ENCODE data around the gene RNF220. TPM values are rescaled to one million over a fixed set of nuclear protein-coding genes. Genes with fewer than 3 reads are reported as not detected.
A peak's percentile ranks its signal among the peaks of the same experiment; 100 is the strongest.

The RNF220 gene
- total RNA-seq, 4 donors from 2014 or later: 54.2 to 94.0 (median 88.8) TPM

GRCh38 chr1:44619261-44619900, 214.3 kb downstream of the RNF220 start:
- TF ChIP-seq CTCF (IDR thresholded peaks at IDR 0.05): no peak
- DNase-seq (ENCODE audit: low spot score): no peak
- ATAC-seq (ENCODE audit: low FRiP score): peak; percentile 56

GRCh38 chr1:44620072-44620471, 215.0 kb downstream of the RNF220 start:
- DNase-seq (ENCODE audit: low spot score) (no peak), ATAC-seq (ENCODE audit: low FRiP score) (no peak)
- TF ChIP-seq CTCF (IDR thresholded peaks at IDR 0.05): no peak

DNA sequence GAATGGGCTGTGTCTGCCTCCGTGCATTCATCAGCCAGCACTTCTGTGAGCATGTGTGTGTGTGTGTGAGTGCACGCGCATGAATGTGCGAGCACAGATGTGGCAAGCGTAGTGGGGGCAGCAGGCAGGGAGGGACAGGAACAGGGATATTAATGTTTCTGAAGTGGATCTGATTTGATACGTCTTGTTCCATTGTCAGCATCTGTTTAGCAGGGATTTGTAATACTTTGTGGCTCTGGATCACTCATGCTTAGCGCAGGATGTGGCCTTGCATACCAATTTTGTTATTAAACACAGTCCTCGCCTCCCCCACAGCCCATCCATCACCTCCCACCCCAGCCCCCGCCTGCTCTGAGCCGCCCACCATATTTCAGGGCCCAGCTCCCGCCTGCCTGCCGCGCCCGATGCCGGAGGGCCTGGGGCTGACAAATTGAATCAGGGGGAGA, 216.8 kb downstream of the RNF220 start:
- DNase-seq (ENCODE audit: low spot score): no peak
- ATAC-seq (ENCODE audit: low FRiP score): no peak
- no peak for TF ChIP-seq CTCF (IDR thresholded peaks at IDR 0.05)

GRCh38 chr1:44624268-44624901, 219.3 kb downstream of the RNF220 start:
- ATAC-seq (ENCODE audit: low FRiP score) (no peak), DNase-seq (ENCODE audit: low spot score) (no peak)
- no peak for TF ChIP-seq CTCF (IDR thresholded peaks at IDR 0.05)

DNA sequence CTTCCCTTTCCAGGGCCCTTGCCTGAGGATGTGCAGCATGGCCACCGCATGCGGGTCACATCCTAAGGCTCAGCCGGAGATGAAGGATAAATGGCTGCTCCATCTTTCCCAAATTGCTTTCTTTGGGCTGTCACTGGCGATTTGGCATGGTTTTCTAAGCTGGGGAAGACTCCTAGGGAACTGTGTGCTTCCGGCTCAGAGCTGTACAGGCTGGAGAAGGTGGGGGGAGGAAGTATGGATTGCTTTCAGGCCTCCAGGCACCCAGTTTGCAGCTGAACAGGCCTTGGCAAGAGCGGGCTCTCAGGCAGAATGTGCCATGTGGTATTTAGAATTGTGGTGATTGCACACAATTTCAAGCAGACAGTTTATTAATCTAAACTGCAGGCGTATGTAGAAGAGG, 220.3 kb downstream of the RNF220 start:
- DNase-seq (ENCODE audit: low spot score) (no peak), ATAC-seq (ENCODE audit: low FRiP score) (no peak)
- no peak for TF ChIP-seq CTCF (IDR thresholded peaks at IDR 0.05)

GRCh38 chr1:44628962-44629756, 224.1 kb downstream of the RNF220 start:
- no peak for ATAC-seq (ENCODE audit: low FRiP score)
- TF ChIP-seq CTCF (IDR thresholded peaks at IDR 0.05): no peak

More at GRCh38 chr1:44628962-44629756, 224.1 kb downstream of the RNF220 start:
- no peak for DNase-seq (ENCODE audit: low spot score)

All from omental fat pad (tissue), 4 donors.